ENCODE data around the gene STIP1. TPM values are rescaled to one million over a fixed set of nuclear protein-coding genes. Genes with fewer than 3 reads are reported as not detected.

The STIP1 gene
- total and polyA plus RNA-seq, 9 of the 15 experiments (the other 6 are each of a cell fraction or from before 2014, with no cell fraction given), result 58.1 to 465 (median 346) TPM

- TF ChIP-seq RBFOX2 (IDR thresholded peaks at IDR 0.05; ENCODE audit: low read depth, low read length), result 0 out of 2 replicates have a peak, but pooled peaks have one; percentile 4
- no peak for TF ChIP-seq TGIF2 (CRISPR knock-in tag; IDR thresholded peaks at IDR 0.05)
- TF ChIP-seq ZNF316 (IDR thresholded peaks at IDR 0.05), result no peak
- TF ChIP-seq AFF1 (IDR thresholded peaks at IDR 0.05; ENCODE audit: low read depth in 1 of 2, partially characterized antibody in 2 of 2), result no peak
- TF ChIP-seq CHCHD3 (CRISPR knock-in tag; IDR thresholded peaks at IDR 0.05), result no peak
- no peak for TF ChIP-seq NCOA6 (IDR thresholded peaks at IDR 0.05)
- TF ChIP-seq SETDB1 (IDR thresholded peaks at IDR 0.05; ENCODE audit: low read length), result no peak
- TF ChIP-seq, protein P1, sequence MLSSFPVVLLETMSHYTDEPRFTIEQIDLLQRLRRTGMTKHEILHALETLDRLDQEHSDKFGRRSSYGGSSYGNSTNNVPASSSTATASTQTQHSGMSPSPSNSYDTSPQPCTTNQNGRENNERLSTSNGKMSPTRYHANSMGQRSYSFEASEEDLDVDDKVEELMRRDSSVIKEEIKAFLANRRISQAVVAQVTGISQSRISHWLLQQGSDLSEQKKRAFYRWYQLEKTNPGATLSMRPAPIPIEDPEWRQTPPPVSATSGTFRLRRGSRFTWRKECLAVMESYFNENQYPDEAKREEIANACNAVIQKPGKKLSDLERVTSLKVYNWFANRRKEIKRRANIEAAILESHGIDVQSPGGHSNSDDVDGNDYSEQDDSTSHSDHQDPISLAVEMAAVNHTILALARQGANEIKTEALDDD (IDR thresholded peaks at IDR 0.05), result no peak
- no peak for TF ChIP-seq GABPB2 (CRISPR knock-in tag; conservative IDR thresholded peaks at IDR 0.05)
- no peak for TF ChIP-seq ZNF583 (CRISPR knock-in tag; IDR thresholded peaks at IDR 0.05)
- no peak for TF ChIP-seq ZNF512 (tag; IDR thresholded peaks at IDR 0.05)
- TF ChIP-seq MAFG (tag; conservative IDR thresholded peaks at IDR 0.05), result no peak
- no peak for TF ChIP-seq POLR2AphosphoS2 (IDR thresholded peaks at IDR 0.05; ENCODE audit: low read length)
- no peak for TF ChIP-seq RBM22 (IDR thresholded peaks at IDR 0.05; ENCODE audit: low read depth, low read length, poor library complexity, severe bottlenecking)
- no peak for TF ChIP-seq SMARCC2 (IDR thresholded peaks at IDR 0.05; ENCODE audit: low read depth)
- TF ChIP-seq ETS2 (tag; IDR thresholded peaks at IDR 0.05; ENCODE audit: borderline replicate concordance, poor library complexity, severe bottlenecking), result no peak
- no peak for TF ChIP-seq PRPF4 (IDR thresholded peaks at IDR 0.05; ENCODE audit: insufficient read depth, low read depth, low read length, poor library complexity, severe bottlenecking)
- no peak for TF ChIP-seq ASH1L (IDR thresholded peaks at IDR 0.05; ENCODE audit: borderline replicate concordance, low read depth, partially characterized antibody)
- no peak for TF ChIP-seq JUNB (CRISPR knock-in tag; conservative IDR thresholded peaks at IDR 0.05)
- no peak for TF ChIP-seq SFPQ (IDR thresholded peaks at IDR 0.05; ENCODE audit: low read depth, low read length)
These were observed 64.5 kb downstream of the STIP1 start (continued) for GRCh38 chr11:64250415-64251015.
